WTC11 (cell line): ENCODE measurements around the gene SAP25. TPM values are rescaled to one million over a fixed set of nuclear protein-coding genes. Genes with fewer than 3 reads are reported as not detected.

Experiments used
- ATAC-seq: fragments of 200-7000 bp; cut with Tn5 transposase; 2 replicates; pipeline ENCODE4 v1.10.0; 2021; ENCODE audit warnings: mild to moderate bottlenecking, moderate library complexity
- CTCF ChIA-PET: fragments of 300-600 bp; sonication (Branson Sonifier 250); formaldehyde crosslinking; loops from one replicate; lab custom pipeline; 2021; ENCODE audit warnings: antibody characterized with exemption; lab: Charles Lee
- POLR2A ChIA-PET: fragments of 350-600 bp; sonication (Branson Sonifier 250); formaldehyde crosslinking; loops from one replicate; lab custom pipeline; 2021; ENCODE audit warnings: antibody characterized with exemption; lab: Charles Lee
- DNase-seq: peaks from one replicate; pipeline ENCODE4 v3.0.0; 2021; ENCODE audit warnings: low spot score
- H3K27ac Mint-ChIP-seq: 2 replicates; pipeline ENCODE4 v1.8.0; 2021; ENCODE audit warnings: mixed read lengths
- H3K27me3 Mint-ChIP-seq: 2 replicates; pipeline ENCODE4 v1.8.0; 2021; ENCODE audit warnings: low read depth, mild to moderate bottlenecking, moderate library complexity, mixed read lengths
- H3K36me3 Mint-ChIP-seq: 2 replicates; pipeline ENCODE4 v1.8.0; 2021; ENCODE audit warnings: mixed read lengths
- H3K4me1 Mint-ChIP-seq: 2 replicates; pipeline ENCODE4 v1.8.0; 2022; ENCODE audit warnings: mixed read lengths
- H3K4me3 Mint-ChIP-seq: 2 replicates; pipeline ENCODE4 v1.8.0; 2021; ENCODE audit warnings: mild to moderate bottlenecking, moderate library complexity, mixed read lengths
- H3K9me3 Mint-ChIP-seq: 2 replicates; pipeline ENCODE4 v1.8.0; 2021; ENCODE audit warnings: mixed read lengths
- ATF1 ChIP-seq: sonication (generic); formaldehyde crosslinking; IDR thresholded peaks from 2 replicates; pipeline ENCODE4 v1.8.1; 2023; ENCODE audit warnings: mild to moderate bottlenecking, moderate library complexity, missing genetic modification reagents
- ELF4 ChIP-seq: sonication (generic); formaldehyde crosslinking; IDR thresholded peaks from 2 replicates; pipeline ENCODE4 v1.8.1; 2022; ENCODE audit warnings: low read depth, mild to moderate bottlenecking, moderate library complexity, missing genetic modification reagents
- FOXK1 ChIP-seq: sonication (generic); formaldehyde crosslinking; IDR thresholded peaks from 2 replicates; pipeline ENCODE4 v1.8.0; 2022; ENCODE audit warnings: mild to moderate bottlenecking, moderate library complexity, missing genetic modification reagents
- GABPB1 ChIP-seq: sonication (generic); formaldehyde crosslinking; IDR thresholded peaks from 2 replicates; pipeline ENCODE4 v1.8.1; 2023; ENCODE audit warnings: mild to moderate bottlenecking, missing genetic modification reagents
- HMGA2 ChIP-seq: fragments of 250-450 bp; sonication (Bioruptor Pico); IDR thresholded peaks from 2 replicates; pipeline ENCODE4 v1.4.0; 2021; ENCODE audit warnings: mild to moderate bottlenecking, moderate library complexity
- JUN ChIP-seq: sonication (generic); formaldehyde crosslinking; IDR thresholded peaks from 2 replicates; pipeline ENCODE4 v1.8.0; 2023; ENCODE audit warnings: mild to moderate bottlenecking, missing genetic modification reagents
- NFATC4 ChIP-seq: fragments of 250-450 bp; sonication (Bioruptor Pico); IDR thresholded peaks from 2 replicates; pipeline ENCODE4 v1.9.0; 2021; ENCODE audit warnings: mild to moderate bottlenecking
- NR2C2 ChIP-seq: sonication (generic); formaldehyde crosslinking; IDR thresholded peaks from 2 replicates; pipeline ENCODE4 v1.8.0; 2022; ENCODE audit warnings: mild to moderate bottlenecking, missing genetic modification reagents
- PRRX2 ChIP-seq: fragments of 250-450 bp; sonication (Bioruptor Pico); IDR thresholded peaks from 2 replicates; pipeline ENCODE4 v1.8.0; 2021; ENCODE audit warnings: mild to moderate bottlenecking
- SP1 ChIP-seq: sonication (generic); formaldehyde crosslinking; conservative IDR thresholded peaks from 2 replicates; pipeline ENCODE4 v1.8.1; 2022; ENCODE audit warnings: missing genetic modification reagents
- TCF7 ChIP-seq: sonication (generic); formaldehyde crosslinking; IDR thresholded peaks from 2 replicates; pipeline ENCODE4 v1.8.0; 2022; ENCODE audit warnings: mild to moderate bottlenecking, low read depth, missing genetic modification reagents, moderate library complexity
- ZNF263 ChIP-seq: sonication (generic); formaldehyde crosslinking; IDR thresholded peaks from 2 replicates; pipeline ENCODE4 v1.8.1; 2022; ENCODE audit warnings: low read depth, mild to moderate bottlenecking, moderate library complexity, missing genetic modification reagents
- total RNA-seq: library from RNA; stranded (reverse); gene quantifications from 3 replicates; pipeline ENCODE4 v1.2.3, GENCODE V29; 2021
- TF ChIP-seq, protein P1 (sequence below): sonication (generic); formaldehyde crosslinking; IDR thresholded peaks from 2 replicates; pipeline ENCODE4 v1.8.0; 2023; ENCODE audit warnings: missing genetic modification reagents, mild to moderate bottlenecking, borderline replicate concordance
- TF ChIP-seq, protein P2 (sequence below): sonication (generic); formaldehyde crosslinking; IDR thresholded peaks from 2 replicates; pipeline ENCODE4 v1.8.1; 2023; ENCODE audit warnings: mild to moderate bottlenecking, missing genetic modification reagents, moderate library complexity
- TF ChIP-seq, protein P3 (sequence below): sonication (generic); formaldehyde crosslinking; IDR thresholded peaks from 2 replicates; pipeline ENCODE4 v1.8.1; 2023; ENCODE audit warnings: mild to moderate bottlenecking, missing genetic modification reagents, moderate library complexity
- TF ChIP-seq, protein P4 (sequence below): sonication (generic); formaldehyde crosslinking; IDR thresholded peaks from 2 replicates; pipeline ENCODE4 v1.8.1; 2023; ENCODE audit warnings: mild to moderate bottlenecking, moderate library complexity, missing genetic modification reagents
- TF ChIP-seq, protein P5 (sequence below): sonication (generic); formaldehyde crosslinking; conservative IDR thresholded peaks from 2 replicates; pipeline ENCODE4 v1.8.1; 2022; ENCODE audit warnings: mild to moderate bottlenecking, missing genetic modification reagents
- TF ChIP-seq, protein P6 (sequence below): sonication (generic); formaldehyde crosslinking; IDR thresholded peaks from 2 replicates; pipeline ENCODE4 v1.8.0; 2022; ENCODE audit warnings: mild to moderate bottlenecking, missing genetic modification reagents

SAP25 gene
- total RNA-seq, 1 experiment from 2014 or later, result 9.3 TPM

DNA sequence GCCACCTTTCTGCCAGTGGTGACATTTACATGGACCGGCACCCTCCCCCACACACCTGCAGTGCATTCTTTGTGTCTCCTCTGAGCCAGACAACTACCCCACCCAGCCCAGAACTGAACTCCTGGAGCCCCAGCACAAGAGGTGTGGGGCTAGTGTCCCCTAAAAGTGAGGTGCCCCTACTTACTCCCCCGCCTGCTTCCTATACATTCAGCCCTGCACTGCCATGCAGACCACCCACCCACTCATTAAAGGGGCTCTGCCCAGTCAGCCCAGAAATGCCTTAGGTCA is 1.9 kb downstream of the SAP25 start:
- H3K9me3 Mint-ChIP-seq, result no peaks in the 10 kb centered on the region
- peak overlapping the region; percentile 87 for H3K27ac Mint-ChIP-seq
- H3K4me1 Mint-ChIP-seq, result peaks cover 41% of the 10 kb centered on the region
- no peak for TF ChIP-seq NFATC4 (CRISPR knock-in tag)
- TF ChIP-seq ELF4, result no peak
- TF ChIP-seq JUN (CRISPR knock-in tag), result no peak
- POLR2A ChIA-PET, result interaction anchor here (0.9 to 1.8 kb wide), 6 partner anchors 13 to 141 kb away, joined by 3 to 24 read pairs (median 4); partner anchors contain the start of genes AGFG2, FBXO24, LRCH4 and MOSPD3
- H3K36me3 Mint-ChIP-seq, result 0 out of 2 replicates have a peak, but pooled peaks cover 3% of the 10 kb centered on the region
- H3K4me3 Mint-ChIP-seq, result no peak overlapping the region
- peaks cover 11% of the 10 kb centered on the region for H3K27me3 Mint-ChIP-seq
- CTCF ChIA-PET, result interaction anchor here (0.5 to 3.6 kb wide), 13 partner anchors 12 to 303 kb away, joined by 3 to 51 read pairs (median 4); partner anchors contain the start of genes FBXO24, GNB2, LRCH4 and MOSPD3
- no peak for DNase-seq
- no peak for ATAC-seq

DNA sequence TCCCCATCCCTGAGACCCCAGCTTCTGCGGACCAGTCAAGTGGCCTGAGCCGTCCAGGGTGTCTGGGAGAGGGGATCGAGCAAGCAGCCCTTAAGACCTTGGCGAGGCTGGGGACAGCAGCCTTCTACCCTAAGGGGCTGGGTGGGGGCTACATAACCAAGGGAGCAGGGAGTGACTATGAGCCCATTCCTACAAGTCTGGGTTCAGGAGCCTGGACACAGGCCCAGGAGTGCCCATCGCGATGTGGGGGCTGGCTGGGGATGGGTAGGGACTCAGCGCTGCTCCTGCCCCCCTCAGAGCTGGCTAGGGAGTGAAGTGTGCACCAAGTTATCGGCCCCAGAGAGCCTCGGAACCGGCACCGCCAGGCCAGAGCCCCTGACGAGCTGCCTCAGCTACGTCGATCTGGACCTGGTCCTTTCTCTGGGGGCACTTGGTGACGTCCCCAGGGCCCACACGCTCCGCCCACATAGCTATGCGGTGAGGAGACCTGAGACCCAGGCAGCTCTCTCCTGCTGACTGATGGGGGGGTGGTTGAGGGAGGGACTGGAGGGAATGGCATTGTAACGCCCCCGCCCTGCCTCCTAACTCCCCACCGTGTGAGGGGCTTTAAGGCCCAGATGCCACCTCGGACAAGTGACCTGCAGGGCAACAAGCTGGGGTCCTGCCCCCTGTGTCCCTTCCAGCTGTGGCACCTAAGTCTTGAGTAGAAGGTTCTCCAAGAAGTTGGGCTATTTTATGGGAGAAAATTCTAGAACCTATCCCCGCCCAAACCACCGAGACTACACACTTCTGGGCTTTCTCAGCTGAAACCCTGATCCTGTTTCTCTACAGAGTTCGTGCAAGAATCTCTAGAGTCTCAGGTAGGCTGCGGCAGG is 2.5 kb downstream of the SAP25 start:
- Mint-ChIP-seq H3K36me3 (no peaks in the 10 kb centered on the region), H3K4me3 (peak overlapping the region; percentile 61), H3K27ac (no peak overlapping the region), H3K27me3 (peaks cover 11% of the 10 kb centered on the region), H3K9me3 (no peaks in the 10 kb centered on the region), H3K4me1 (peaks cover 41% of the 10 kb centered on the region)
- ChIA-PET CTCF (interaction anchor here (0.5 to 3.6 kb wide), 21 partner anchors 12 to 304 kb away, joined by 3 to 51 read pairs (median 4); partner anchors contain the start of genes FBXO24, GNB2, LRCH4 and MOSPD3), POLR2A (interaction anchor here (0.6 to 1.8 kb wide), 8 partner anchors 14 to 142 kb away, joined by 3 to 24 read pairs (median 4); partner anchors contain the start of genes AGFG2, FBXO24, LRCH4 and MEPCE)
- no peak for DNase-seq
- ATAC-seq, result peak; percentile 2
- TF ChIP-seq GABPB1, result peak; percentile 24; the same call in 1 of the 2 replicates
- TF ChIP-seq TCF7 (CRISPR knock-in tag), result no peak

DNA sequence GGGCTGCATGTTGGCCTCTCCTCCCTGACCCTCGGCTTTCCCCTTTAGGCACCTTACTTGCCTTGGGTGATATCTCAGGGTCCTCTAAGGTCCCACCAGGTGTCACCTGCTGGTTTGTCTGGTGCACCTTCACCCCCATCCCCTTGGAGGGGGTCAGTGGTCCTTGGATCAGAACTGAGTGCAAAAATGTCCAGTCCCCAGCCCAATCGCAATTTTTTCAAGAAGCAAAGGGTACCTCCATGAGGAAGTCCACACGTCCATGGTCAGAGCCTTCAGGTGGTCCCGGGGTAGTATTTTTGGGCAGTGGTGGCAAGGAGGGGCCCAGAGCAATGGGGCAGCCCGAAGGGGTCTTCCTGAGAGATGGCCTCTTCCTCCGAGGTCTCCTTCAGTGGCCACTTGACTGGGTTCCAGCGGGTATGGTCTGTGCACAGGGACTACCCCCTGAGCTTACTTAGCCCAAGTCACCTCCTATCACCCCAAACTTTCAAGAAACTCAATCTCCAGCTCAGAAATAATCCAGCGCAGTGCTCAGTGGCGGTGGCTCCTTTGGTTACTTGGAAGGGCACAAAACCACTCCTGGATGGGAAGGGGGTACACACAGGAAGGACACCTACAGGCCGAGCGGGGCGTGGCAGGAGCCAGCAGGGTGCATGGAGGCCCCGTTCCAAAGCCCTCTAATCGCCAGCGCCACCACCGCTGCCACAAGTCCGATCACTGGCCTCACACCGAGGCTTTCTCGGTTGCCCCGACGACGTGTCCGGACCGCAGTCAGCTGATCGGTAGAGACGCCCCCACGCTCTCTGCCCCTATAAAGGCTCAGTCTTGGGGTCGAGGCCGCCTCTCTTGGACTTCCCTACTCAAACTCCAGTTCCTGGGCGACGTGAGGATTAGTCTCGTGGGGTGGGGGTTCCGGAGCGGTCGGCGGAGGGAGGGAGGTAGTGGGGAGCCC is 4.5 kb downstream of the SAP25 start:
- Mint-ChIP-seq H3K27me3 (peaks cover 11% of the 10 kb centered on the region), H3K4me1 (peaks cover 46% of the 10 kb centered on the region), H3K36me3 (no peaks in the 10 kb centered on the region), H3K9me3 (no peaks in the 10 kb centered on the region), H3K27ac (peak overlapping the region; percentile 67; the same call in 1 of the 2 replicates), H3K4me3 (peak overlapping the region; percentile 61)
- ATAC-seq (peak; percentile 67), DNase-seq (peak; percentile 85)
- CTCF ChIA-PET, result interaction anchor here (0.6 to 2.0 kb wide), 10 partner anchors 9 to 283 kb away, joined by 3 to 18 read pairs (median 3); partner anchors contain the start of genes FBXO24, LRCH4, MOSPD3 and SLC12A9
- POLR2A ChIA-PET, result interaction anchor here (1.0 to 1.3 kb wide), 3 partner anchors 17 to 82 kb away, joined by 3 to 5 read pairs (median 3); partner anchors contain the start of genes FBXO24 and LRCH4
- peak; percentile 70 for TF ChIP-seq SP1 (CRISPR knock-in tag)
- TF ChIP-seq NR2C2 (CRISPR knock-in tag), result no peak
- no peak for TF ChIP-seq ELF4
- TF ChIP-seq, protein P1, sequence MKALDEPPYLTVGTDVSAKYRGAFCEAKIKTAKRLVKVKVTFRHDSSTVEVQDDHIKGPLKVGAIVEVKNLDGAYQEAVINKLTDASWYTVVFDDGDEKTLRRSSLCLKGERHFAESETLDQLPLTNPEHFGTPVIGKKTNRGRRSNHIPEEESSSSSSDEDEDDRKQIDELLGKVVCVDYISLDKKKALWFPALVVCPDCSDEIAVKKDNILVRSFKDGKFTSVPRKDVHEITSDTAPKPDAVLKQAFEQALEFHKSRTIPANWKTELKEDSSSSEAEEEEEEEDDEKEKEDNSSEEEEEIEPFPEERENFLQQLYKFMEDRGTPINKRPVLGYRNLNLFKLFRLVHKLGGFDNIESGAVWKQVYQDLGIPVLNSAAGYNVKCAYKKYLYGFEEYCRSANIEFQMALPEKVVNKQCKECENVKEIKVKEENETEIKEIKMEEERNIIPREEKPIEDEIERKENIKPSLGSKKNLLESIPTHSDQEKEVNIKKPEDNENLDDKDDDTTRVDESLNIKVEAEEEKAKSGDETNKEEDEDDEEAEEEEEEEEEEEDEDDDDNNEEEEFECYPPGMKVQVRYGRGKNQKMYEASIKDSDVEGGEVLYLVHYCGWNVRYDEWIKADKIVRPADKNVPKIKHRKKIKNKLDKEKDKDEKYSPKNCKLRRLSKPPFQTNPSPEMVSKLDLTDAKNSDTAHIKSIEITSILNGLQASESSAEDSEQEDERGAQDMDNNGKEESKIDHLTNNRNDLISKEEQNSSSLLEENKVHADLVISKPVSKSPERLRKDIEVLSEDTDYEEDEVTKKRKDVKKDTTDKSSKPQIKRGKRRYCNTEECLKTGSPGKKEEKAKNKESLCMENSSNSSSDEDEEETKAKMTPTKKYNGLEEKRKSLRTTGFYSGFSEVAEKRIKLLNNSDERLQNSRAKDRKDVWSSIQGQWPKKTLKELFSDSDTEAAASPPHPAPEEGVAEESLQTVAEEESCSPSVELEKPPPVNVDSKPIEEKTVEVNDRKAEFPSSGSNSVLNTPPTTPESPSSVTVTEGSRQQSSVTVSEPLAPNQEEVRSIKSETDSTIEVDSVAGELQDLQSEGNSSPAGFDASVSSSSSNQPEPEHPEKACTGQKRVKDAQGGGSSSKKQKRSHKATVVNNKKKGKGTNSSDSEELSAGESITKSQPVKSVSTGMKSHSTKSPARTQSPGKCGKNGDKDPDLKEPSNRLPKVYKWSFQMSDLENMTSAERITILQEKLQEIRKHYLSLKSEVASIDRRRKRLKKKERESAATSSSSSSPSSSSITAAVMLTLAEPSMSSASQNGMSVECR (CRISPR knock-in tag), result no peak
- TF ChIP-seq HMGA2, result no peak
- TF ChIP-seq, protein P2, sequence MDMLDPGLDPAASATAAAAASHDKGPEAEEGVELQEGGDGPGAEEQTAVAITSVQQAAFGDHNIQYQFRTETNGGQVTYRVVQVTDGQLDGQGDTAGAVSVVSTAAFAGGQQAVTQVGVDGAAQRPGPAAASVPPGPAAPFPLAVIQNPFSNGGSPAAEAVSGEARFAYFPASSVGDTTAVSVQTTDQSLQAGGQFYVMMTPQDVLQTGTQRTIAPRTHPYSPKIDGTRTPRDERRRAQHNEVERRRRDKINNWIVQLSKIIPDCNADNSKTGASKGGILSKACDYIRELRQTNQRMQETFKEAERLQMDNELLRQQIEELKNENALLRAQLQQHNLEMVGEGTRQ, result peak; percentile 86
- TF ChIP-seq, protein P3, sequence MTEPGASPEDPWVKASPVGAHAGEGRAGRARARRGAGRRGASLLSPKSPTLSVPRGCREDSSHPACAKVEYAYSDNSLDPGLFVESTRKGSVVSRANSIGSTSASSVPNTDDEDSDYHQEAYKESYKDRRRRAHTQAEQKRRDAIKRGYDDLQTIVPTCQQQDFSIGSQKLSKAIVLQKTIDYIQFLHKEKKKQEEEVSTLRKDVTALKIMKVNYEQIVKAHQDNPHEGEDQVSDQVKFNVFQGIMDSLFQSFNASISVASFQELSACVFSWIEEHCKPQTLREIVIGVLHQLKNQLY (CRISPR knock-in tag), result no peak
- TF ChIP-seq, protein P4, sequence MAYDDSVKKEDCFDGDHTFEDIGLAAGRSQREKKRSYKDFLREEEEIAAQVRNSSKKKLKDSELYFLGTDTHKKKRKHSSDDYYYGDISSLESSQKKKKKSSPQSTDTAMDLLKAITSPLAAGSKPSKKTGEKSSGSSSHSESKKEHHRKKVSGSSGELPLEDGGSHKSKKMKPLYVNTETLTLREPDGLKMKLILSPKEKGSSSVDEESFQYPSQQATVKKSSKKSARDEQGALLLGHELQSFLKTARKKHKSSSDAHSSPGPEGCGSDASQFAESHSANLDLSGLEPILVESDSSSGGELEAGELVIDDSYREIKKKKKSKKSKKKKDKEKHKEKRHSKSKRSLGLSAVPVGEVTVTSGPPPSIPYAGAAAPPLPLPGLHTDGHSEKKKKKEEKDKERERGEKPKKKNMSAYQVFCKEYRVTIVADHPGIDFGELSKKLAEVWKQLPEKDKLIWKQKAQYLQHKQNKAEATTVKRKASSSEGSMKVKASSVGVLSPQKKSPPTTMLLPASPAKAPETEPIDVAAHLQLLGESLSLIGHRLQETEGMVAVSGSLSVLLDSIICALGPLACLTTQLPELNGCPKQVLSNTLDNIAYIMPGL (CRISPR knock-in tag), result 0 out of 2 replicates have a peak, but pooled peaks have one; percentile 23
- TF ChIP-seq ATF1 (CRISPR knock-in tag), result no peak
- TF ChIP-seq, protein P5, sequence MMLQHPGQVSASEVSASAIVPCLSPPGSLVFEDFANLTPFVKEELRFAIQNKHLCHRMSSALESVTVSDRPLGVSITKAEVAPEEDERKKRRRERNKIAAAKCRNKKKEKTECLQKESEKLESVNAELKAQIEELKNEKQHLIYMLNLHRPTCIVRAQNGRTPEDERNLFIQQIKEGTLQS, result no peak
- TF ChIP-seq ZNF263 (CRISPR knock-in tag), result no peak
- TF ChIP-seq GABPB1, result 0 out of 2 replicates have a peak, but pooled peaks have one; percentile 30
- 0 out of 2 replicates have a peak, but pooled peaks have one; percentile 24 for TF ChIP-seq FOXK1 (CRISPR knock-in tag)
- TF ChIP-seq, protein P6, sequence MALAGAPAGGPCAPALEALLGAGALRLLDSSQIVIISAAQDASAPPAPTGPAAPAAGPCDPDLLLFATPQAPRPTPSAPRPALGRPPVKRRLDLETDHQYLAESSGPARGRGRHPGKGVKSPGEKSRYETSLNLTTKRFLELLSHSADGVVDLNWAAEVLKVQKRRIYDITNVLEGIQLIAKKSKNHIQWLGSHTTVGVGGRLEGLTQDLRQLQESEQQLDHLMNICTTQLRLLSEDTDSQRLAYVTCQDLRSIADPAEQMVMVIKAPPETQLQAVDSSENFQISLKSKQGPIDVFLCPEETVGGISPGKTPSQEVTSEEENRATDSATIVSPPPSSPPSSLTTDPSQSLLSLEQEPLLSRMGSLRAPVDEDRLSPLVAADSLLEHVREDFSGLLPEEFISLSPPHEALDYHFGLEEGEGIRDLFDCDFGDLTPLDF, result no peak
- 0 out of 2 replicates have a peak, but pooled peaks have one; percentile 31 for TF ChIP-seq PRRX2
